GM12878 (cell line): ENCODE measurements around the gene EGFR. TPM values are rescaled to one million over a fixed set of nuclear protein-coding genes. Genes with fewer than 3 reads are reported as not detected.

Experiments
- ATAC-seq: fragments of 200-7000 bp; cut with Tn5 transposase; 3 replicates; pipeline ENCODE4 v1.9.1; 2020; ENCODE audit warnings: mild to moderate bottlenecking, moderate library complexity
- BruUV-seq: library from RNA; stranded (reverse); fragments of 400-500 nt; replicated peaks from 2 replicates; lab custom pipeline; 2021; lab: Mats Ljungman, UMichigan
- CTCF ChIA-PET: fragments of 300-600 bp; sonication (Branson Sonifier 250); formaldehyde crosslinking; extraction: SDS; loops from one replicate; lab custom pipeline; 2021; ENCODE audit warnings: inconsistent platforms; lab: Yijun Ruan, JAX
- POLR2A ChIA-PET: fragments of 350-600 bp; formaldehyde crosslinking; extraction: SDS; loops from one replicate; lab custom pipeline; 2021; ENCODE audit warnings: inconsistent platforms; lab: Charles Lee
- RAD21 ChIA-PET: fragments of 300-600 bp; sonication (Branson Sonifier 250); formaldehyde crosslinking; loops from one replicate; lab custom pipeline; 2023; ENCODE audit warnings: antibody characterized with exemption; ENCODE audit not compliant: unreplicated experiment; lab: Charles Lee
- SMC1A ChIA-PET: fragments of 300-600 bp; sonication (Branson Sonifier 250); formaldehyde crosslinking; loops from one replicate; lab custom pipeline; 2023; ENCODE audit not compliant: unreplicated experiment, uncharacterized antibody; lab: Charles Lee
- DNase-seq: peaks from one replicate; pipeline ENCODE4 v3.0.0-alpha.2; 2011; ENCODE audit warnings: low read depth, low spot score
- FAIRE-seq: peaks from 3 replicates; lab custom pipeline; 2011; peaks lifted over from hg19 to GRCh38; lab: Jason Lieb, UNC
- H2AFZ ChIP-seq: 2 replicates; pipeline ENCODE4 v1.6.0; 2011; ENCODE audit warnings: low read depth, low read length, control low read depth; ENCODE audit not compliant: control insufficient read depth
- H3K27ac ChIP-seq: 2 replicates; pipeline ENCODE4 v1.5.1; 2011; ENCODE audit warnings: control low read depth; ENCODE audit not compliant: control insufficient read depth, insufficient read depth
- H3K27me3 ChIP-seq, 2 experiments: replicated peaks in 1 of 2; 2 replicates each; pipeline versions ENCODE4 v1.6.0 to v1.6.1; 2011; ENCODE audit warnings: low read length in 1 of 2; ENCODE audit not compliant: control insufficient read depth in 2 of 2, insufficient read depth in 2 of 2
- H3K36me3 ChIP-seq, 2 experiments: 2 replicates each; pipeline ENCODE4 v1.5.1; 2011; ENCODE audit warnings: low read length in 1 of 2; ENCODE audit not compliant: control insufficient read depth in 2 of 2, insufficient read depth in 2 of 2
- H3K4me1 ChIP-seq: 2 replicates; pipeline ENCODE4 v1.6.1; 2011; ENCODE audit warnings: mild to moderate bottlenecking, low read length, moderate library complexity, mixed read lengths; ENCODE audit not compliant: control insufficient read depth, insufficient read depth
- H3K4me2 ChIP-seq: 2 replicates; pipeline ENCODE4 v1.6.0; 2011; ENCODE audit warnings: control low read depth; ENCODE audit not compliant: control insufficient read depth, insufficient read depth
- H3K4me3 ChIP-seq: fragments of 200-600 bp; sonication (generic); 2 replicates; pipeline ENCODE4 v1.5.1; 2016
- H3K79me2 ChIP-seq: 2 replicates; pipeline ENCODE4 v1.6.0; 2011; ENCODE audit warnings: low read length; ENCODE audit not compliant: control insufficient read depth, insufficient read depth
- H3K9ac ChIP-seq: 2 replicates; pipeline ENCODE4 v1.8.0; 2011; ENCODE audit warnings: low read length, control low read depth, mixed read lengths; ENCODE audit not compliant: control insufficient read depth, insufficient read depth
- H3K9me3 ChIP-seq: replicated peaks from 3 replicates; pipeline ENCODE4 v1.5.1; 2011; ENCODE audit warnings: mild to moderate bottlenecking, low read length; ENCODE audit not compliant: control insufficient read depth, insufficient read depth
- H4K20me1 ChIP-seq: 2 replicates; pipeline ENCODE4 v1.6.0; 2011; ENCODE audit not compliant: control insufficient read depth, insufficient read depth
- ASH2L ChIP-seq: fragments of 300-600, 200-600 bp; sonication (generic); IDR thresholded peaks from 2 replicates; pipeline ENCODE4 v1.6.1; 2017; ENCODE audit warnings: low read depth, mild to moderate bottlenecking, borderline replicate concordance
- BCL11A ChIP-seq: IDR thresholded peaks from 2 replicates; pipeline ENCODE4 v1.6.1; 2011; ENCODE audit warnings: low read depth, low read length
- BHLHE40 ChIP-seq, 2 experiments: fragments of 450-650 bp in 1 of 2; IDR thresholded peaks; 2 replicates each; pipeline ENCODE4 v1.6.1; 2011 to 2017; ENCODE audit warnings: low read depth in 2 of 2, borderline replicate concordance in 1 of 2, improper control_type of control experiment in 1 of 2, low read length in 1 of 2, mild to moderate bottlenecking in 1 of 2
- DPF2 ChIP-seq: fragments of 450-650 bp; IDR thresholded peaks from 2 replicates; pipeline ENCODE4 v1.6.1; 2017; ENCODE audit warnings: mild to moderate bottlenecking
- MTA2 ChIP-seq: fragments of 450-650 bp; IDR thresholded peaks from 2 replicates; pipeline ENCODE4 v1.6.1; 2016; ENCODE audit warnings: low read depth, mild to moderate bottlenecking, moderate library complexity
- MYB ChIP-seq: fragments of 150-350 bp; IDR thresholded peaks from 2 replicates; pipeline ENCODE4 v1.6.1; 2014; ENCODE audit warnings: mild to moderate bottlenecking, low read depth, low read length, borderline replicate concordance
- NBN ChIP-seq: fragments of 450-650 bp; IDR thresholded peaks from 2 replicates; pipeline ENCODE4 v1.6.1; 2016
- NR2C1 ChIP-seq: fragments of 450-650 bp; IDR thresholded peaks from 2 replicates; pipeline ENCODE4 v1.6.1; 2017; ENCODE audit warnings: antibody characterized with exemption, mild to moderate bottlenecking, moderate library complexity
- RBBP5 ChIP-seq: fragments of 200-600 bp; sonication (generic); conservative IDR thresholded peaks from 2 replicates; pipeline ENCODE4 v1.6.1; 2016
- SIX5 ChIP-seq: IDR thresholded peaks from 2 replicates; pipeline ENCODE4 v1.6.1; 2011; ENCODE audit warnings: mild to moderate bottlenecking, low read depth, low read length, moderate library complexity; ENCODE audit not compliant: severe bottlenecking
- SPI1 ChIP-seq: IDR thresholded peaks from 2 replicates; pipeline ENCODE4 v1.6.1; 2011; ENCODE audit warnings: low read depth, mild to moderate bottlenecking, low read length, moderate library complexity, borderline replicate concordance; ENCODE audit not compliant: insufficient read depth
- STAT1 ChIP-seq: fragments of 450-650 bp; conservative IDR thresholded peaks from 2 replicates; pipeline ENCODE4 v1.6.1; 2014; ENCODE audit warnings: antibody characterized with exemption, mild to moderate bottlenecking
- STAT3 ChIP-seq: IDR thresholded peaks from 2 replicates; pipeline ENCODE4 v1.6.1; 2011; ENCODE audit warnings: low read depth, low read length, improper control_type of control experiment
- TAF1 ChIP-seq: IDR thresholded peaks from 2 replicates; pipeline ENCODE4 v1.6.1; 2011; ENCODE audit warnings: mild to moderate bottlenecking, low read depth, low read length, borderline replicate concordance
- ZNF207 ChIP-seq: fragments of 450-650 bp; IDR thresholded peaks from 2 replicates; pipeline ENCODE4 v1.6.1; 2014; ENCODE audit warnings: antibody characterized with exemption, mild to moderate bottlenecking, borderline replicate concordance
- ZZZ3 ChIP-seq: IDR thresholded peaks from 2 replicates; pipeline ENCODE4 v1.6.1; 2011; ENCODE audit warnings: low read depth; ENCODE audit not compliant: control insufficient read depth, insufficient read length
- WGBS: methylation state at CpG from one replicate; pipeline ENCODE4 v1.1.6; 2016; ENCODE audit warnings: low lambda C conversion rate; ENCODE audit not compliant: insufficient replicate concordance, insufficient coverage; ENCODE audit errors: missing lambda C conversion rate; 5-methylcytosine and 5-hydroxymethylcytosine counted together
- in situ Hi-C: fragments of 300-500 bp; cut with MboI; formaldehyde crosslinking; loops from 9 replicates; pipeline ENCODE4 v1.14.3; 2018; ENCODE audit warnings: mixed read lengths
- intact Hi-C: fragments of 100-400 bp; cut with micrococcal nuclease; formaldehyde crosslinking; loops from one replicate; pipeline ENCODE4 v1.14.2; 2022; ENCODE audit not compliant: unreplicated experiment
- polyA plus RNA-seq, 11 experiments: library from polyadenylated mRNA; depleted of rRNA in 4 of 11; unstranded in 6 of 11; stranded (reverse) in 5 of 11; fragments of >200 nt; fragmentation: Nextera tagmentation in 4 of 11; fragmentation: Illumina TruSeq in 1 of 11; extraction: Ambion mirVana in 4 of 11; extraction: Trizol in 1 of 11; gene quantifications; 1 replicate in 1 of 11; 2 replicates in 10 of 11; pipeline versions ENCODE4 v1.2.1 to v1.2.3, GENCODE V29; 2011 to 2016; ENCODE audit warnings: inconsistent platforms in 2 of 11, missing spikeins in 2 of 11, low read depth in 1 of 11
- total RNA-seq, 4 experiments: library from RNA; depleted of rRNA in 3 of 4; stranded (reverse); fragments of >200 nt in 3 of 4; fragmentation: Illumina TruSeq in 1 of 4; extraction: Trizol in 1 of 4; gene quantifications; 2 replicates each; pipeline versions ENCODE4 v1.2.1 to v1.2.3, GENCODE V29; 2013 to 2021
- TF ChIP-seq, protein P1 (sequence below): fragments of 450-650 bp; IDR thresholded peaks from 2 replicates; pipeline ENCODE4 v1.6.1; 2014; ENCODE audit warnings: mild to moderate bottlenecking
- TF ChIP-seq, protein P2 (sequence below): fragments of 150-350 bp; IDR thresholded peaks from 2 replicates; pipeline ENCODE4 v1.6.1; 2016; ENCODE audit warnings: low read depth, low read length
- TF ChIP-seq, protein P3 (sequence below): IDR thresholded peaks from 2 replicates; pipeline ENCODE4 v1.6.1; 2012; ENCODE audit warnings: low read depth, low read length, improper control_type of control experiment

The EGFR gene
- total and polyA plus RNA-seq, 10 of the 15 experiments (the other 5 are each of a cell fraction or from before 2014, with no cell fraction given) = 0.01 to 0.31 TPM; not detected in 8

DNA sequence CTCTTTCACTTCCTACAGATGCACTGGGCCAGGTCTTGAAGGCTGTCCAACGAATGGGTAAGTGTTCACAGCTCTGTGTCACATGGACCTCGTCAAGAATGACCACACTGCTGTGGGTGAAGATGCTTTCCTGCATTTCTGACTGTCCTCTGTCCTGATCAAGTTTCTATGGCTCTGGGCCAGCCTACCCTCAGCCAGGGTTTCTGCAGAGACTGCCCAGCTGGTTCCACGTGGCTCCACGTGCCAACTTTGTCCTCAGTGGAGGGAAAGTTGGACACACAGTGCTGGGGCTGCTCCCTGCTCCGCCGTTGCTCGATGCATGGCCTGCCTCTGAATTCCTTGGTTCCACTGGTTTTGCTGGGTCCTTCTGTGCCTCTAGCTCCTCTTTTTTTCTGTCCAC is 152.3 kb downstream of the EGFR start:
- Histone ChIP-seq H3K27ac (no peak overlapping the region), H3K27me3 (no peaks in the 10 kb centered on the region; a peak in 3 of 4 replicates), H3K36me3 (no peaks in the 10 kb centered on the region), H3K4me1 (no peaks in the 10 kb centered on the region), H3K9me3 (no peaks in the 10 kb centered on the region; the same call in 2 of the 3 replicates), H2AFZ (no peak overlapping the region), H4K20me1 (no peaks in the 10 kb centered on the region), H3K4me2 (no peak overlapping the region), H3K9ac (no peak overlapping the region), H3K4me3 (no peak overlapping the region), H3K79me2 (no peaks in the 10 kb centered on the region)
- intact Hi-C loops = no loop called here
- CTCF ChIA-PET = no interaction called here
- POLR2A ChIA-PET = no interaction called here
- RAD21 ChIA-PET = no interaction called here
- TF ChIP-seq RBBP5 = no peak
- TF ChIP-seq NR2C1 = no peak
- TF ChIP-seq, protein P1, sequence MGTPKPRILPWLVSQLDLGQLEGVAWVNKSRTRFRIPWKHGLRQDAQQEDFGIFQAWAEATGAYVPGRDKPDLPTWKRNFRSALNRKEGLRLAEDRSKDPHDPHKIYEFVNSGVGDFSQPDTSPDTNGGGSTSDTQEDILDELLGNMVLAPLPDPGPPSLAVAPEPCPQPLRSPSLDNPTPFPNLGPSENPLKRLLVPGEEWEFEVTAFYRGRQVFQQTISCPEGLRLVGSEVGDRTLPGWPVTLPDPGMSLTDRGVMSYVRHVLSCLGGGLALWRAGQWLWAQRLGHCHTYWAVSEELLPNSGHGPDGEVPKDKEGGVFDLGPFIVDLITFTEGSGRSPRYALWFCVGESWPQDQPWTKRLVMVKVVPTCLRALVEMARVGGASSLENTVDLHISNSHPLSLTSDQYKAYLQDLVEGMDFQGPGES = no peak
- no peak for TF ChIP-seq BCL11A
- no peak for TF ChIP-seq MTA2
- no peak for TF ChIP-seq STAT3
- TF ChIP-seq STAT1 = no peak
- TF ChIP-seq SPI1 = no peak
- no peak for TF ChIP-seq ZZZ3
- TF ChIP-seq, protein P2, sequence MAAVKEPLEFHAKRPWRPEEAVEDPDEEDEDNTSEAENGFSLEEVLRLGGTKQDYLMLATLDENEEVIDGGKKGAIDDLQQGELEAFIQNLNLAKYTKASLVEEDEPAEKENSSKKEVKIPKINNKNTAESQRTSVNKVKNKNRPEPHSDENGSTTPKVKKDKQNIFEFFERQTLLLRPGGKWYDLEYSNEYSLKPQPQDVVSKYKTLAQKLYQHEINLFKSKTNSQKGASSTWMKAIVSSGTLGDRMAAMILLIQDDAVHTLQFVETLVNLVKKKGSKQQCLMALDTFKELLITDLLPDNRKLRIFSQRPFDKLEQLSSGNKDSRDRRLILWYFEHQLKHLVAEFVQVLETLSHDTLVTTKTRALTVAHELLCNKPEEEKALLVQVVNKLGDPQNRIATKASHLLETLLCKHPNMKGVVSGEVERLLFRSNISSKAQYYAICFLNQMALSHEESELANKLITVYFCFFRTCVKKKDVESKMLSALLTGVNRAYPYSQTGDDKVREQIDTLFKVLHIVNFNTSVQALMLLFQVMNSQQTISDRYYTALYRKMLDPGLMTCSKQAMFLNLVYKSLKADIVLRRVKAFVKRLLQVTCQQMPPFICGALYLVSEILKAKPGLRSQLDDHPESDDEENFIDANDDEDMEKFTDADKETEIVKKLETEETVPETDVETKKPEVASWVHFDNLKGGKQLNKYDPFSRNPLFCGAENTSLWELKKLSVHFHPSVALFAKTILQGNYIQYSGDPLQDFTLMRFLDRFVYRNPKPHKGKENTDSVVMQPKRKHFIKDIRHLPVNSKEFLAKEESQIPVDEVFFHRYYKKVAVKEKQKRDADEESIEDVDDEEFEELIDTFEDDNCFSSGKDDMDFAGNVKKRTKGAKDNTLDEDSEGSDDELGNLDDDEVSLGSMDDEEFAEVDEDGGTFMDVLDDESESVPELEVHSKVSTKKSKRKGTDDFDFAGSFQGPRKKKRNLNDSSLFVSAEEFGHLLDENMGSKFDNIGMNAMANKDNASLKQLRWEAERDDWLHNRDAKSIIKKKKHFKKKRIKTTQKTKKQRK = no peak
- TF ChIP-seq, protein P3, sequence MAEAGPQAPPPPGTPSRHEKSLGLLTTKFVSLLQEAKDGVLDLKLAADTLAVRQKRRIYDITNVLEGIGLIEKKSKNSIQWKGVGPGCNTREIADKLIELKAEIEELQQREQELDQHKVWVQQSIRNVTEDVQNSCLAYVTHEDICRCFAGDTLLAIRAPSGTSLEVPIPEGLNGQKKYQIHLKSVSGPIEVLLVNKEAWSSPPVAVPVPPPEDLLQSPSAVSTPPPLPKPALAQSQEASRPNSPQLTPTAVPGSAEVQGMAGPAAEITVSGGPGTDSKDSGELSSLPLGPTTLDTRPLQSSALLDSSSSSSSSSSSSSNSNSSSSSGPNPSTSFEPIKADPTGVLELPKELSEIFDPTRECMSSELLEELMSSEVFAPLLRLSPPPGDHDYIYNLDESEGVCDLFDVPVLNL = no peak
- no peak for TF ChIP-seq SIX5
- TF ChIP-seq ZNF207 = no peak
- TF ChIP-seq BHLHE40 (IDR thresholded peaks at IDR 0.05; ENCODE audit: borderline replicate concordance in 1 of 2, low read depth in 2 of 2, low read length in 1 of 2) = no peak
- no peak for TF ChIP-seq TAF1
- TF ChIP-seq MYB = no peak
- TF ChIP-seq DPF2 = no peak
- TF ChIP-seq NBN = no peak
- TF ChIP-seq ASH2L = no peak
- DNase-seq = no peak
- WGBS = 33% methylated on average over 7 of the region's 7 CpGs
- in situ Hi-C loops = no loop called here
- no peak for ATAC-seq
- FAIRE-seq = no peak
- BruUV-seq = no TSS peak
- SMC1A ChIA-PET = no interaction called here
